Measurements from ENCODE around the gene ASCC1. TPM values are rescaled to one million over a fixed set of nuclear protein-coding genes. Genes with fewer than 3 reads are reported as not detected.

The ASCC1 gene
- total and polyA plus RNA-seq, 2 of the 13 experiments (the other 11 are each of a cell fraction or from before 2014, with no cell fraction given), result 21.6 to 30.1 TPM

- TF ChIP-seq GABPB1 (CRISPR knock-in tag; IDR thresholded peaks at IDR 0.05) (peak; percentile 74), ZNF781 (CRISPR knock-in tag; IDR thresholded peaks at IDR 0.05; ENCODE audit: borderline replicate concordance, not compliant biosample characterization) (no peak), ZNF180 (CRISPR knock-in tag; IDR thresholded peaks at IDR 0.05; ENCODE audit: borderline replicate concordance, low read depth) (no peak), FIP1L1 (IDR thresholded peaks at IDR 0.05; ENCODE audit: borderline replicate concordance, insufficient read depth, low read depth, low read length) (0 out of 2 replicates have a peak, but pooled peaks have one; percentile 32), MAFK (conservative IDR thresholded peaks at IDR 0.05 in 1 of 2, IDR thresholded peaks at IDR 0.05 in 1 of 2; ENCODE audit: low read length in 2 of 2) (peak; percentile 100), ZNF7 (CRISPR knock-in tag; IDR thresholded peaks at IDR 0.05) (no peak), ZNF572 (CRISPR knock-in tag; IDR thresholded peaks at IDR 0.05) (no peak), TBX2 (CRISPR knock-in tag; IDR thresholded peaks at IDR 0.05; ENCODE audit: borderline replicate concordance) (no peak; the same call in none of the 2 replicates), MAFG (CRISPR knock-in tag; IDR thresholded peaks at IDR 0.05) (peak; percentile 97), RBAK (CRISPR knock-in tag; IDR thresholded peaks at IDR 0.05) (no peak; the same call in 1 of the 2 replicates), HES4 (CRISPR knock-in tag; IDR thresholded peaks at IDR 0.05; ENCODE audit: borderline replicate concordance) (no peak), ZNF615 (CRISPR knock-in tag; IDR thresholded peaks at IDR 0.05; ENCODE audit: borderline replicate concordance) (no peak), CBX5 (CRISPR knock-in tag; IDR thresholded peaks at IDR 0.05; ENCODE audit: borderline replicate concordance) (peak; percentile 7; the same call in 1 of the 2 replicates), RELA (CRISPR knock-in tag; IDR thresholded peaks at IDR 0.05) (peak; percentile 11; the same call in 1 of the 2 replicates), ZNF432 (CRISPR knock-in tag; IDR thresholded peaks at IDR 0.05; ENCODE audit: borderline replicate concordance) (no peak), GFI1 (CRISPR knock-in tag; IDR thresholded peaks at IDR 0.05; ENCODE audit: borderline replicate concordance) (peak; percentile 61; the same call in 1 of the 2 replicates), ZNF138 (CRISPR knock-in tag; IDR thresholded peaks at IDR 0.05; ENCODE audit: low read depth) (no peak), ZFX (CRISPR knock-in tag; IDR thresholded peaks at IDR 0.05; ENCODE audit: low read depth) (peak; percentile 64; the same call in 1 of the 2 replicates), ZBTB21 (CRISPR knock-in tag; IDR thresholded peaks at IDR 0.05) (no peak)
- TF ChIP-seq, protein P1, sequence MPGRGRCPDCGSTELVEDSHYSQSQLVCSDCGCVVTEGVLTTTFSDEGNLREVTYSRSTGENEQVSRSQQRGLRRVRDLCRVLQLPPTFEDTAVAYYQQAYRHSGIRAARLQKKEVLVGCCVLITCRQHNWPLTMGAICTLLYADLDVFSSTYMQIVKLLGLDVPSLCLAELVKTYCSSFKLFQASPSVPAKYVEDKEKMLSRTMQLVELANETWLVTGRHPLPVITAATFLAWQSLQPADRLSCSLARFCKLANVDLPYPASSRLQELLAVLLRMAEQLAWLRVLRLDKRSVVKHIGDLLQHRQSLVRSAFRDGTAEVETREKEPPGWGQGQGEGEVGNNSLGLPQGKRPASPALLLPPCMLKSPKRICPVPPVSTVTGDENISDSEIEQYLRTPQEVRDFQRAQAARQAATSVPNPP (CRISPR knock-in tag; IDR thresholded peaks at IDR 0.05), result no peak
- TF ChIP-seq, protein P2, sequence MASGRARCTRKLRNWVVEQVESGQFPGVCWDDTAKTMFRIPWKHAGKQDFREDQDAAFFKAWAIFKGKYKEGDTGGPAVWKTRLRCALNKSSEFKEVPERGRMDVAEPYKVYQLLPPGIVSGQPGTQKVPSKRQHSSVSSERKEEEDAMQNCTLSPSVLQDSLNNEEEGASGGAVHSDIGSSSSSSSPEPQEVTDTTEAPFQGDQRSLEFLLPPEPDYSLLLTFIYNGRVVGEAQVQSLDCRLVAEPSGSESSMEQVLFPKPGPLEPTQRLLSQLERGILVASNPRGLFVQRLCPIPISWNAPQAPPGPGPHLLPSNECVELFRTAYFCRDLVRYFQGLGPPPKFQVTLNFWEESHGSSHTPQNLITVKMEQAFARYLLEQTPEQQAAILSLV (CRISPR knock-in tag; IDR thresholded peaks at IDR 0.05; ENCODE audit: borderline replicate concordance), result no peak
- TF ChIP-seq, protein P3, sequence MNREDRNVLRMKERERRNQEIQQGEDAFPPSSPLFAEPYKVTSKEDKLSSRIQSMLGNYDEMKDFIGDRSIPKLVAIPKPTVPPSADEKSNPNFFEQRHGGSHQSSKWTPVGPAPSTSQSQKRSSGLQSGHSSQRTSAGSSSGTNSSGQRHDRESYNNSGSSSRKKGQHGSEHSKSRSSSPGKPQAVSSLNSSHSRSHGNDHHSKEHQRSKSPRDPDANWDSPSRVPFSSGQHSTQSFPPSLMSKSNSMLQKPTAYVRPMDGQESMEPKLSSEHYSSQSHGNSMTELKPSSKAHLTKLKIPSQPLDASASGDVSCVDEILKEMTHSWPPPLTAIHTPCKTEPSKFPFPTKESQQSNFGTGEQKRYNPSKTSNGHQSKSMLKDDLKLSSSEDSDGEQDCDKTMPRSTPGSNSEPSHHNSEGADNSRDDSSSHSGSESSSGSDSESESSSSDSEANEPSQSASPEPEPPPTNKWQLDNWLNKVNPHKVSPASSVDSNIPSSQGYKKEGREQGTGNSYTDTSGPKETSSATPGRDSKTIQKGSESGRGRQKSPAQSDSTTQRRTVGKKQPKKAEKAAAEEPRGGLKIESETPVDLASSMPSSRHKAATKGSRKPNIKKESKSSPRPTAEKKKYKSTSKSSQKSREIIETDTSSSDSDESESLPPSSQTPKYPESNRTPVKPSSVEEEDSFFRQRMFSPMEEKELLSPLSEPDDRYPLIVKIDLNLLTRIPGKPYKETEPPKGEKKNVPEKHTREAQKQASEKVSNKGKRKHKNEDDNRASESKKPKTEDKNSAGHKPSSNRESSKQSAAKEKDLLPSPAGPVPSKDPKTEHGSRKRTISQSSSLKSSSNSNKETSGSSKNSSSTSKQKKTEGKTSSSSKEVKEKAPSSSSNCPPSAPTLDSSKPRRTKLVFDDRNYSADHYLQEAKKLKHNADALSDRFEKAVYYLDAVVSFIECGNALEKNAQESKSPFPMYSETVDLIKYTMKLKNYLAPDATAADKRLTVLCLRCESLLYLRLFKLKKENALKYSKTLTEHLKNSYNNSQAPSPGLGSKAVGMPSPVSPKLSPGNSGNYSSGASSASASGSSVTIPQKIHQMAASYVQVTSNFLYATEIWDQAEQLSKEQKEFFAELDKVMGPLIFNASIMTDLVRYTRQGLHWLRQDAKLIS (CRISPR knock-in tag; IDR thresholded peaks at IDR 0.05), result peak; percentile 55; the same call in 1 of the 2 replicates
Observed at GRCh38 chr10:72260239-72260975, 44.3 kb upstream of the ASCC1 start (continued).

Measured in HepG2 (cell line).